Stimulated activated CD8-positive, alpha-beta memory T cell treated with anti-CD3 and anti-CD28 coated beads, Interleukin-7, amount 100 ng/mL, for 4 hours (primary cell): ENCODE data around the gene ST7.

ENCODE experiments used
- DNase-seq, 2 donors: peaks; one replicate each; pipeline ENCODE4 v3.0.0-alpha.2; 2020; ENCODE audit warnings: low read depth in 2 of 2

ST7 gene

GRCh38 chr7:117065571-117066150 is 112.4 kb downstream of the ST7 start:
- DNase-seq: no peak

DNA sequence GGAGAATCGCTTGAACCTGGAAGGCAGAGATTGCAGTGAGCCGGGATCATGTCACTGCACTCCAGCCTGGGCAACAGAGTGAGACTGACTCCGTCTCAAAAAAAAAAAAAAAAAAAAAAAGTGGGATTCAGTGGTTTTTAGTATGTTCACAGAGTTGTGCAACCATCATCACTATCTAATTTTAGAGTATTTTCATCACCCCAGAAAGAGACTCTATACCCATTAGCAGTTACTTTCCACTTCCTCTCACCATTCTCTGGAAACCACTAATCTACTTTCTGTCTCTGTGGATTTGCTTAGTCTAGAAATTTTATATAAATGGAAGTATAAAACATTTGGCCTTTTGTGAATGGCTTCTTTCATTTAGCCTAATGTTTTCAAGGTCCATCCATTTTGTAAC is 113.4 kb downstream of the ST7 start:
- DNase-seq: no peak

DNA sequence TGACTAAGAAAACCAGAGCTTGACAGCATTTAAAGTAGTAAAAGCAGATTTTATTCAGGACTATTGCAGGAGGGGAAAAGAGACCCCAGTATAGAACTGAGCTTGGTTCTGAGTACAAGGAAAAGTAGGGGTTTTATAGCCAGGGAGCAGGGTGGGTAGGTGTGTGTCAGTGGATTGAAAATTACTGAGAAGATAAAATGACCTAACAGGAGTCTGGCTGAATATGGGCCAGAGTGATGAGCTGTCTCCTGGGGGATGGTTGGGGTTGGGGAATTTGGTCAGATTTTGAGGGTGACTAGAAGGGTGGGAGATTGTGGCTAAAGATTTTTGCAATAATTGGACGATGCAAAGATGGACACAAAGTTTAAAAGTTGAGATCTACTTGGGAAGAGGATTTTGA is 114.0 kb downstream of the ST7 start:
- DNase-seq: no peak

GRCh38 chr7:117068511-117069145 is 115.3 kb downstream of the ST7 start:
- DNase-seq: no peak

- no peak for DNase-seq
Measured at GRCh38 chr7:117069379-117069778, 116.1 kb downstream of the ST7 start.

- DNase-seq: no peak
Measured at GRCh38 chr7:117071551-117071950, 118.2 kb downstream of the ST7 start.

- no peak for DNase-seq
Measured at GRCh38 chr7:117072620-117073118, 119.4 kb downstream of the ST7 start.

- no peak for DNase-seq
Measured at GRCh38 chr7:117074378-117074777, 121.1 kb downstream of the ST7 start.

GRCh38 chr7:117075934-117076333 is 122.6 kb downstream of the ST7 start:
- no peak for DNase-seq

- no peak for DNase-seq
Measured at GRCh38 chr7:117076426-117076943, 123.2 kb downstream of the ST7 start.

DNA sequence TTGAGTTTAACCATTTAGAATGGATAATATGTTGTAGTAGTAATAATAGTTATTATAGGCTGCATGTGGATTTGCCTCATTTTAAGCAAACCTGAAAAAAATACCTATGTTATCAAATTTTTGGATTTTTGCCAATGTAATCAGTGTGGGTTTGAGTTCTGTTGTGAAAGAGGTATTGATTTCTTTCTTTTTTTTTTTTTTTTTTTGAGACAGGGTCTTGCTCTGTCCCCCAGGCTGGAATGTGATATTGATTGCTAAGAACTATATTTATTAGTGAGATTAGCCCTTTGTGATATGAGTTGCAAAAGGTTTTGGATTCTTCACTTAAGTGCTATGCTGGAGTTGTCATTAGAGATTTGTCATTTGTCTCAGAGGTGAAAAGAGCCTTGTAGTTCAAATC is 124.4 kb downstream of the ST7 start:
- no peak for DNase-seq

GRCh38 chr7:117082647-117083046 is 129.3 kb downstream of the ST7 start:
- no peak for DNase-seq

- no peak for DNase-seq
Measured at GRCh38 chr7:117083648-117084047, 130.3 kb downstream of the ST7 start.

GRCh38 chr7:117084286-117084685 is 131.0 kb downstream of the ST7 start:
- DNase-seq: no peak

DNA sequence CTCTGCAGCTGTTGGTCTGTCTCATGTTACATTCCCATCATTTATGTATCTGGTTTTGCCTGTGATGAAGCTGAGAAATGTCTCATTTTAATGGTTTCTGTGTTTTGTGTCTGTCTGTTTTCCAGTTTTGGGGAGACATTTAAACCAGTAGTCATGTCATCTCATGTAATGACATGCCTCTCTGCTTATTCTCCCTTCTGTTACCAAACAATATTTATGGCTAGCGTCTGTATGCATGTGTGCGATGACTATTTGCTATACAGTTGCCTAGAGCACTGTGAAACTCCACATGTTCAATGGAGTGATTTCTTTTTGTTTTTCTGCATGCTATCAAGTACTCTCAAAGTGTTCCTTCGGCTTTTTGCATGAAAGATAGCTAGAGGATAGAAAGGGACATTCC is 132.0 kb downstream of the ST7 start:
- DNase-seq: no peak

DNA sequence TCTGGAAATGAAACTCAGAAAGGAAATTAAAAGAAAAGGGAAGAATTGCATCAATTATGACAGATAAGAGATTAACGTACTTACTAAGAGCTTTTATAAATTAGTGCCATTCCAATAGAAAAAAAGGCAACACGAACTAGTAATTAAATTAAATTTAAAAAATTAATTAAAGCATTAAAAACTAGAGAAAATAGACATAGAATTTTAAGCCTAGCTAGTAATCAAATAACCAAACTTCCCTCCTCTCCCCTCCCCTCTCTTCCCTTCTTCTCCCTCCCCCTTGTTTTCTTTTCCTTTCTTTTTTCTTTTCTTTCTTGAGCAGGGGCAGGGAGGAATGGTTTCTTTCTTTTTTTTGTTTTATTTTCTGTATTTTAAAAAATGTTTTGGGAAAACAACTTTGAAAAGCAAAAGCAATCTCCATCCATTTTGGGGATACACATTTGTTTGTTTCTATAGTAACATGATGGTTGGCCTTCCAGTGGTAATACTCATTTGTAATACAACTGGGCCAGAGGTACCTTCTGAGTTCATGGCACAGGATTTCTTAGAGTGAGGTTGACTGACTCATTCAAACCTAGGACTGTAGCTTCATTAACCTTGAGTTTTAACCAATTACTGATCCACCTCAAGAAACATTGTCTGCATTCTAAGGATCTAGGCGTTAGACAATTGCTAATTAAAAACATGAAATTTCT is 132.6 kb downstream of the ST7 start:
- DNase-seq: no peak

DNA sequence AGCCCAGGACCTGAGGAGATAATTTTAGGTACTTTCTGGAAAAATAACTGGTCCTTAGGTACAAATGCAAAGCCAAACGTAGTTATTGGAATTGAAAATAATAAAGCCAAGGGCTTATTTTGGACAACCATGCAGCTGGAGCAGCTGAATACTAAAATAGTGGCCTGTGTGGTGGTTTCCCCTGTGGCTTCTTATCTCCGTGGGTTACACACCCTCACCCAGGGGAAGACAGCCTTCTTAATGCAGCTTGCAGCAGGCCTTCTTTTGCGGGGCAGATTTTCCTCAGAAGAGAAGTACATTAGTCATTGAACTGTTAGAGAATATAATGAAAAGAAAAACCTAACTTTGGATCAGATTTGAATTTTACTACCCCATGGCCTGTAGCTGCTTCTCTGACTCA is 133.5 kb downstream of the ST7 start:
- no peak for DNase-seq

GRCh38 chr7:117087639-117088396 is 134.5 kb downstream of the ST7 start:
- no peak for DNase-seq

- no peak for DNase-seq
Measured at GRCh38 chr7:117088623-117089194, 135.4 kb downstream of the ST7 start.

GRCh38 chr7:117090791-117091190 is 137.5 kb downstream of the ST7 start:
- no peak for DNase-seq

- no peak for DNase-seq
Measured at GRCh38 chr7:117091721-117092120, 138.4 kb downstream of the ST7 start.

DNA sequence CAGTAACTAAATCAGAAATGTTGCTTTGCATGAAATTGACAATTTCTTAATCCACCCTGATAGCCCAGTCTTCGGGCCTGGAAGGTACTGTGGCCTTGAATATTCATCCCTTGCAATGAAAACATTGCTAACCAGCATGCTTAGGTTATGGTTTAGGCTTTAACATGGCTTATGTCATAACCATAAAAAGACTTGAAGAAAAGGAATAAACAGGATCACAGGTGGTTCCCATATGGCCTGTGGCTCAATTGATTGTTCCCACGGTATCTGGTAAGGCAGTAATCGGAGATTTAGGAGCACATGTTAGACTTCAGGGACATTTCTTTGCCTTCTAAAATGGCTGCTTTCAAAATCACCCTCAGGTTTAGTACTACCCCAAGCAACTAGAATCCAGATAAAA is 139.5 kb downstream of the ST7 start:
- no peak for DNase-seq
